Ishikawa (cell line): ENCODE results near the gene IRAK4.

ENCODE experiments used
- CEBPB ChIP-seq: IDR thresholded peaks from 2 replicates; pipeline ENCODE4 v1.6.1; 2012
- CREB1 ChIP-seq: IDR thresholded peaks from 2 replicates; pipeline ENCODE4 v1.6.1; 2012; ENCODE audit warnings: low read depth
- EGR1 ChIP-seq: IDR thresholded peaks from 2 replicates; pipeline ENCODE4 v1.6.1; 2012
- EP300 ChIP-seq: IDR thresholded peaks from 2 replicates; pipeline ENCODE4 v1.6.1; 2012; ENCODE audit warnings: borderline replicate concordance
- FOXM1 ChIP-seq: IDR thresholded peaks from 2 replicates; pipeline ENCODE4 v1.6.1; 2012; ENCODE audit warnings: low read depth, borderline replicate concordance
- MAX ChIP-seq: IDR thresholded peaks from 2 replicates; pipeline ENCODE4 v1.6.1; 2012
- NFIC ChIP-seq: IDR thresholded peaks from 2 replicates; pipeline ENCODE4 v1.6.1; 2012
- RAD21 ChIP-seq: IDR thresholded peaks from 2 replicates; pipeline ENCODE4 v1.6.1; 2012; ENCODE audit warnings: low read depth
- REST ChIP-seq: IDR thresholded peaks from 2 replicates; pipeline ENCODE4 v1.6.1; 2012; ENCODE audit warnings: low read depth, mild to moderate bottlenecking
- TAF1 ChIP-seq: IDR thresholded peaks from 2 replicates; pipeline ENCODE4 v1.6.1; 2012; ENCODE audit warnings: low read depth, mild to moderate bottlenecking
- TCF12 ChIP-seq: IDR thresholded peaks from 2 replicates; pipeline ENCODE4 v1.6.1; 2012; ENCODE audit warnings: low read depth
- TEAD4 ChIP-seq: IDR thresholded peaks from 2 replicates; pipeline ENCODE4 v1.6.1; 2012
- USF1 ChIP-seq: IDR thresholded peaks from 2 replicates; pipeline ENCODE4 v1.6.1; 2012
- YY1 ChIP-seq: IDR thresholded peaks from 2 replicates; pipeline ENCODE4 v1.6.1; 2012; ENCODE audit warnings: low read depth
- ZBTB7A ChIP-seq: IDR thresholded peaks from 2 replicates; pipeline ENCODE4 v1.6.1; 2012; ENCODE audit warnings: low read depth

Gene IRAK4

GRCh38 chr12:43740511-43741100 is 18.1 kb upstream of the IRAK4 start:
- no peak for TF ChIP-seq EGR1
- TF ChIP-seq TEAD4, result no peak
- no peak for TF ChIP-seq EP300
- no peak for TF ChIP-seq YY1
- TF ChIP-seq USF1, result no peak
- TF ChIP-seq FOXM1, result no peak
- no peak for TF ChIP-seq MAX
- no peak for TF ChIP-seq CREB1
- no peak for TF ChIP-seq TCF12
- no peak for TF ChIP-seq CEBPB
- TF ChIP-seq REST, result no peak
- no peak for TF ChIP-seq RAD21
- TF ChIP-seq TAF1, result no peak
- no peak for TF ChIP-seq ZBTB7A

- TF ChIP-seq TCF12 (no peak), ZBTB7A (no peak), CEBPB (no peak), CREB1 (no peak), MAX (no peak), EP300 (no peak), YY1 (no peak), TAF1 (no peak), FOXM1 (no peak), REST (no peak), RAD21 (no peak), TEAD4 (no peak)
Observed at GRCh38 chr12:43742106-43742505, 16.6 kb upstream of the IRAK4 start.

- TF ChIP-seq TEAD4 (no peak), TCF12 (no peak), RAD21 (no peak), CEBPB (no peak), MAX (no peak), EGR1 (no peak), USF1 (no peak), NFIC (no peak), TAF1 (no peak), FOXM1 (no peak), ZBTB7A (no peak)
Observed at GRCh38 chr12:43744826-43745225, 13.9 kb upstream of the IRAK4 start.

- no peak for TF ChIP-seq REST
- TF ChIP-seq TAF1, result no peak
- TF ChIP-seq YY1, result no peak
- no peak for TF ChIP-seq EP300
Observed at GRCh38 chr12:43749016-43749415, 9.7 kb upstream of the IRAK4 start.
